IMR-90 (cell line): ENCODE results near the gene ST6GALNAC5. TPM values are rescaled to one million over a fixed set of nuclear protein-coding genes. Genes with fewer than 3 reads are reported as not detected.

Experiments
- ATAC-seq: fragments of 200-7000 bp; cut with Tn5 transposase; 2 replicates; pipeline ENCODE4 v1.9.1; 2020; ENCODE audit warnings: low read depth, mild to moderate bottlenecking, moderate library complexity
- BruUV-seq: library from RNA; stranded (reverse); fragments of 400-500 nt; replicated peaks from 2 replicates; lab custom pipeline; 2021; lab: Mats Ljungman, UMichigan
- CTCF ChIA-PET: fragments of 300-600 bp; formaldehyde crosslinking; extraction: SDS; loops from one replicate; lab custom pipeline; 2021; ENCODE audit warnings: antibody characterized with exemption; lab: Yijun Ruan, JAX
- POLR2A ChIA-PET: fragments of 300-600 bp; sonication (Branson Sonifier 250); formaldehyde crosslinking; loops from one replicate; lab custom pipeline; 2022; ENCODE audit warnings: antibody characterized with exemption; ENCODE audit not compliant: unreplicated experiment; lab: Charles Lee
- DNase-seq: peaks from one replicate; pipeline ENCODE4 v3.0.0; 2013
- H2AFZ ChIP-seq: replicated peaks from 2 replicates; pipeline ENCODE3; 2013; ENCODE audit warnings: low read length, mild to moderate bottlenecking; ENCODE audit not compliant: poor library complexity
- H2AK5ac ChIP-seq: 2 replicates; pipeline ENCODE4 v1.6.1; 2013; ENCODE audit warnings: low read depth, low read length, inconsistent platforms
- H2AK9ac ChIP-seq: replicated peaks from 2 replicates; pipeline ENCODE3; 2013; ENCODE audit warnings: mild to moderate bottlenecking, low read depth, low read length, moderate library complexity; ENCODE audit not compliant: poor library complexity
- H2BK120ac ChIP-seq: 2 replicates; pipeline ENCODE4 v1.6.1; 2013; ENCODE audit warnings: low read depth, low read length, inconsistent platforms
- H2BK15ac ChIP-seq: 3 replicates; pipeline ENCODE4 v1.6.1; 2013; ENCODE audit warnings: low read depth, low read length, inconsistent platforms
- H2BK20ac ChIP-seq: 2 replicates; pipeline ENCODE4 v1.6.1; 2013; ENCODE audit warnings: low read depth, mild to moderate bottlenecking, inconsistent platforms, low read length, moderate library complexity
- H2BK5ac ChIP-seq: 2 replicates; pipeline ENCODE4 v1.6.1; 2013; ENCODE audit warnings: mild to moderate bottlenecking, low read depth, low read length, inconsistent platforms; ENCODE audit not compliant: poor library complexity, severe bottlenecking
- H3K14ac ChIP-seq: replicated peaks from 2 replicates; pipeline ENCODE4 v1.6.1; 2013; ENCODE audit warnings: low read depth, low read length, inconsistent platforms
- H3K18ac ChIP-seq: 2 replicates; pipeline ENCODE4 v1.6.1; 2013; ENCODE audit warnings: low read depth, low read length, control low read depth
- H3K23ac ChIP-seq: 2 replicates; pipeline ENCODE4 v1.6.1; 2013; ENCODE audit warnings: low read depth, low read length, inconsistent platforms
- H3K27ac ChIP-seq: 2 replicates; pipeline ENCODE4 v1.5.1; 2013; ENCODE audit warnings: mild to moderate bottlenecking, control low read depth, low read length; ENCODE audit not compliant: insufficient read depth
- H3K27me3 ChIP-seq: 2 replicates; pipeline ENCODE4 v1.6.1; 2013; ENCODE audit warnings: low read length; ENCODE audit not compliant: control insufficient read depth, insufficient read depth
- H3K36me3 ChIP-seq: 2 replicates; pipeline ENCODE4 v1.6.1; 2013; ENCODE audit warnings: low read length, mixed read lengths; ENCODE audit not compliant: control insufficient read depth, insufficient read depth
- H3K4ac ChIP-seq: 2 replicates; pipeline ENCODE4 v1.6.1; 2013; ENCODE audit warnings: low read depth, low read length, inconsistent platforms
- H3K4me1 ChIP-seq: 2 replicates; pipeline ENCODE4 v1.6.1; 2013; ENCODE audit warnings: low read length, mixed read lengths; ENCODE audit not compliant: control insufficient read depth, insufficient read depth
- H3K4me2 ChIP-seq: 2 replicates; pipeline ENCODE4 v1.6.1; 2013; ENCODE audit warnings: low read depth, mild to moderate bottlenecking, control low read depth, low read length, moderate library complexity
- H3K4me3 ChIP-seq: 2 replicates; pipeline ENCODE4 v1.5.1; 2013; ENCODE audit warnings: low read depth, mild to moderate bottlenecking, control low read depth, low read length, moderate library complexity; ENCODE audit not compliant: insufficient read depth
- H3K56ac ChIP-seq: 2 replicates; pipeline ENCODE4 v1.6.1; 2013; ENCODE audit warnings: low read length, inconsistent platforms; ENCODE audit not compliant: insufficient read depth; ENCODE audit errors: extremely low read depth
- H3K79me1 ChIP-seq, 2 experiments: 2 replicates each; pipeline ENCODE4 v1.6.1; 2013; ENCODE audit warnings: low read length in 2 of 2, inconsistent platforms in 1 of 2, low read depth in 1 of 2
- H3K9ac ChIP-seq: 2 replicates; pipeline ENCODE4 v1.6.1; 2013; ENCODE audit warnings: low read depth, low read length, control low read depth
- H3K9me1 ChIP-seq: 2 replicates; pipeline ENCODE4 v1.6.1; 2013; ENCODE audit warnings: low read length, inconsistent platforms; ENCODE audit not compliant: insufficient read depth
- H3K9me3 ChIP-seq: 2 replicates; pipeline ENCODE4 v1.6.1; 2013; ENCODE audit warnings: low read length; ENCODE audit not compliant: control insufficient read depth, insufficient read depth
- H4K20me1 ChIP-seq: 2 replicates; pipeline ENCODE4 v1.6.1; 2013; ENCODE audit warnings: low read length, inconsistent platforms; ENCODE audit not compliant: insufficient read depth
- H4K5ac ChIP-seq: 2 replicates; pipeline ENCODE4 v1.6.1; 2013; ENCODE audit warnings: mild to moderate bottlenecking, low read depth, low read length, control low read depth
- H4K8ac ChIP-seq, 2 experiments: 2 replicates each; pipeline ENCODE4 v1.6.1; 2013; ENCODE audit warnings: low read depth in 2 of 2, low read length in 2 of 2, control low read depth in 1 of 2, inconsistent platforms in 1 of 2
- H4K91ac ChIP-seq: 2 replicates; pipeline ENCODE4 v1.6.1; 2013; ENCODE audit warnings: low read depth, low read length, inconsistent platforms; ENCODE audit not compliant: insufficient read depth
- BHLHE40 ChIP-seq: fragments of 150-350 bp; IDR thresholded peaks from 2 replicates; pipeline ENCODE4 v1.6.1; 2016; ENCODE audit warnings: mild to moderate bottlenecking, low read depth, low read length
- CHD1 ChIP-seq: IDR thresholded peaks from 2 replicates; pipeline ENCODE4 v1.6.1; 2012; ENCODE audit warnings: low read depth, low read length, improper control_type of control experiment
- FOS ChIP-seq: fragments of 150-350 bp; IDR thresholded peaks from 2 replicates; pipeline ENCODE4 v1.6.1; 2016; ENCODE audit warnings: low read depth, low read length
- MAFK ChIP-seq: IDR thresholded peaks from 2 replicates; pipeline ENCODE4 v1.6.1; 2012; ENCODE audit warnings: low read depth, low read length, improper control_type of control experiment
- MAZ ChIP-seq: IDR thresholded peaks from 2 replicates; pipeline ENCODE4 v1.6.1; 2012; ENCODE audit warnings: low read depth, mild to moderate bottlenecking, low read length, improper control_type of control experiment, moderate library complexity, borderline replicate concordance
- MXI1 ChIP-seq: IDR thresholded peaks from 2 replicates; pipeline ENCODE4 v1.6.1; 2012; ENCODE audit warnings: low read depth, mild to moderate bottlenecking, low read length, moderate library complexity, borderline replicate concordance
- NFE2L2 ChIP-seq: fragments of 150-350 bp; IDR thresholded peaks from 2 replicates; pipeline ENCODE4 v1.6.1; 2016; ENCODE audit warnings: low read depth, mild to moderate bottlenecking, low read length
- POLR2A ChIP-seq: IDR thresholded peaks from 2 replicates; pipeline ENCODE4 v1.6.1; 2012; ENCODE audit warnings: mild to moderate bottlenecking, low read depth, low read length
- RAD21 ChIP-seq: IDR thresholded peaks from 2 replicates; pipeline ENCODE4 v1.6.1; 2012; ENCODE audit warnings: low read length, improper control_type of control experiment
- RFX5 ChIP-seq: IDR thresholded peaks from 2 replicates; pipeline ENCODE4 v1.8.0; 2012; ENCODE audit warnings: low read depth, mild to moderate bottlenecking, low read length, moderate library complexity
- SMC3 ChIP-seq: fragments of 150-350 bp; IDR thresholded peaks from 2 replicates; pipeline ENCODE4 v1.6.1; 2016; ENCODE audit warnings: low read depth, mild to moderate bottlenecking, antibody characterized with exemption, low read length, moderate library complexity
- dilution Hi-C: fragments of 300-500 bp; cut with HindIII; formaldehyde crosslinking; loops from one replicate; pipeline ENCODE4 v1.14.3; 2018; ENCODE audit warnings: low sequenced_read_pairs; ENCODE audit not compliant: unreplicated experiment
- in situ Hi-C: fragments of 300-500 bp; cut with MboI; formaldehyde crosslinking; loops from 3 replicates; pipeline ENCODE4 v1.14.3; 2019; ENCODE audit warnings: low sequenced_read_pairs, inconsistent platforms, mixed read lengths
- intact Hi-C: fragments of 100-400 bp; cut with micrococcal nuclease; formaldehyde crosslinking; loops from 2 replicates; pipeline ENCODE4 v1.10.0; 2022
- polyA plus RNA-seq, 3 experiments: library from polyadenylated mRNA; depleted of rRNA; stranded (reverse); fragments of >200 nt; gene quantifications; 2 replicates each; pipeline ENCODE4 v1.2.3, GENCODE V29; 2012; ENCODE audit warnings: low replicate concordance in 1 of 3
- total RNA-seq: library from RNA; depleted of rRNA; stranded (reverse); fragments of >200 nt; gene quantifications from 2 replicates; pipeline ENCODE4 v1.2.3, GENCODE V29; 2012
- TF ChIP-seq, protein P1 (sequence below): conservative IDR thresholded peaks from 2 replicates; pipeline ENCODE4 v1.5.1; 2012; ENCODE audit warnings: mild to moderate bottlenecking, low read depth, low read length, improper control_type of control experiment

ST6GALNAC5 gene
- total and polyA plus RNA-seq, 2 of the 4 experiments (the other 2 are of a cell fraction), result 3.4 to 4.0 TPM

DNA sequence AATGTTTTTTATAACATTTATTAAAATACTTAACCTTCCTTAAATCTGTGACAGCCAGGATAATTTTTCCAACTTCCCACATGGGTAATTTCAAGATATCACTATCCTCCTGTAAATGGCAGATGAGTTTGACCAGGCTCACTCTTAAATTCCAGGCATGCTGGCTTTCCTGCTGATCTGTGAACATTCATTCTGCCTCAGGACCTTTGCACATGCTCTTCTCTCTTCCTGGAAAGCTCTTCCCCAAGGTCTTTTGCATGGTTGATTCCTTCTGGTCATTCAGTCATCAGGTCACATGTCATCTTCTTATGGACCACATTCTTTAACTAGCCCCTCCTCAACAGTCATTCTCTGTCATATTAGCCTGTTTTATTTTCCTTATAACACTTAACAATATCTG lies 5.7 kb downstream of the ST6GALNAC5 start:
- no peak overlapping the region for H3K4me2 ChIP-seq
- H3K9ac ChIP-seq, result no peak overlapping the region
- intact Hi-C loops, result no loop called here
- peaks cover 14% of the 10 kb centered on the region for H3K27me3 ChIP-seq
- H3K14ac ChIP-seq, result no peak overlapping the region
- POLR2A ChIA-PET, result no interaction called here
- H3K23ac ChIP-seq, result no peak overlapping the region
- H3K4ac ChIP-seq, result no peak overlapping the region
- no peaks in the 10 kb centered on the region for H3K79me1 ChIP-seq
- CTCF ChIA-PET, result interaction anchor here (0.6 kb wide), 1 partner anchor 122 kb away, joined by 3 read pairs; no protein-coding TSS in a partner anchor
- H3K9me1 ChIP-seq, result no peaks in the 10 kb centered on the region
- no peak overlapping the region for H3K56ac ChIP-seq
- H2BK20ac ChIP-seq, result no peak overlapping the region
- no peak overlapping the region for H2AK9ac ChIP-seq
- no peak overlapping the region for H2AFZ ChIP-seq
- TF ChIP-seq CHD1 (no peak), MAZ (no peak), FOS (no peak), MAFK (no peak), SMC3 (no peak), RAD21 (no peak), NFE2L2 (no peak), POLR2A (no peak), BHLHE40 (no peak), RFX5 (no peak), MXI1 (no peak)
- TF ChIP-seq, protein P1, sequence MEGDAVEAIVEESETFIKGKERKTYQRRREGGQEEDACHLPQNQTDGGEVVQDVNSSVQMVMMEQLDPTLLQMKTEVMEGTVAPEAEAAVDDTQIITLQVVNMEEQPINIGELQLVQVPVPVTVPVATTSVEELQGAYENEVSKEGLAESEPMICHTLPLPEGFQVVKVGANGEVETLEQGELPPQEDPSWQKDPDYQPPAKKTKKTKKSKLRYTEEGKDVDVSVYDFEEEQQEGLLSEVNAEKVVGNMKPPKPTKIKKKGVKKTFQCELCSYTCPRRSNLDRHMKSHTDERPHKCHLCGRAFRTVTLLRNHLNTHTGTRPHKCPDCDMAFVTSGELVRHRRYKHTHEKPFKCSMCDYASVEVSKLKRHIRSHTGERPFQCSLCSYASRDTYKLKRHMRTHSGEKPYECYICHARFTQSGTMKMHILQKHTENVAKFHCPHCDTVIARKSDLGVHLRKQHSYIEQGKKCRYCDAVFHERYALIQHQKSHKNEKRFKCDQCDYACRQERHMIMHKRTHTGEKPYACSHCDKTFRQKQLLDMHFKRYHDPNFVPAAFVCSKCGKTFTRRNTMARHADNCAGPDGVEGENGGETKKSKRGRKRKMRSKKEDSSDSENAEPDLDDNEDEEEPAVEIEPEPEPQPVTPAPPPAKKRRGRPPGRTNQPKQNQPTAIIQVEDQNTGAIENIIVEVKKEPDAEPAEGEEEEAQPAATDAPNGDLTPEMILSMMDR, result no peak
- no peak overlapping the region for H2BK15ac ChIP-seq
- no peak overlapping the region for H2BK120ac ChIP-seq
- no peaks in the 10 kb centered on the region for H3K4me1 ChIP-seq
- no peak overlapping the region for H3K27ac ChIP-seq
- no TSS peak for BruUV-seq
- dilution Hi-C loops, result no loop called here
- ATAC-seq (no peak), DNase-seq (no peak)
- no peaks in the 10 kb centered on the region for H4K20me1 ChIP-seq
- in situ Hi-C loops, result no loop called here
- H4K8ac ChIP-seq, result no peak overlapping the region
- no peak overlapping the region for H4K5ac ChIP-seq
- H3K36me3 ChIP-seq, result no peaks in the 10 kb centered on the region
- H4K91ac ChIP-seq, result no peak overlapping the region
- H3K4me3 ChIP-seq, result no peak overlapping the region
- no peak overlapping the region for H2AK5ac ChIP-seq
- no peak overlapping the region for H3K18ac ChIP-seq
- no peaks in the 10 kb centered on the region for H3K9me3 ChIP-seq
- H2BK5ac ChIP-seq, result no peak overlapping the region
